Fibroblast of mammary gland (primary cell): ENCODE measurements around the gene LARGE1.

Experiments used
- DNase-seq: peaks from one replicate; pipeline ENCODE4 v3.0.0-alpha.2; 2010; ENCODE audit warnings: low read depth
- H3K4me3 ChIP-seq: 2 replicates; pipeline ENCODE4 v1.5.1; 2011; ENCODE audit warnings: low read depth, mild to moderate bottlenecking, low read length, moderate library complexity; ENCODE audit not compliant: control insufficient read depth
- TF ChIP-seq, protein P1 (sequence below): conservative IDR thresholded peaks from 2 replicates; pipeline ENCODE4 v1.5.1; 2011; ENCODE audit warnings: low read depth, low read length, inconsistent platforms; ENCODE audit not compliant: control insufficient read depth, insufficient read depth

The LARGE1 gene

DNA sequence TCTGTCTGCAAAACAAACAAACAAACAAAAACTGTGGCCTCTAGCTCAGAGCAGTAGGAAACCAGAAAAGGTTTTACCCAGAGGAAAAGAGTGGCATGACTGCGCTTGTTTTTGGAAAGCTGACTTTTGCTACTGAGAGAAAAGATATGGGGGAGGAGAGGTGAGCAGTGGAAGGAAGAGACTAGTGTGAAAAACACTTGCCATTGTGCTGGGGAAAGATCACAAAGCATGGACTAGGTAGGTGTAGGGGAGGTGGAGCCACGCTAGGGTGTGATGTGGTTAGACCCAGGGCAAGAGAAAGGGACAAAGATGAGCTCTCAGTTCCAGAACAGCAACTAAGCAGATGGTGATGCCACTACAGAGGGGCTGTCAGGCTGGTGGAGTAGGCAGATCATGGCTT is 319.2 kb downstream of the LARGE1 start:
- DNase-seq = no peak
- H3K4me3 ChIP-seq = no peak overlapping the region
- TF ChIP-seq, protein P1, sequence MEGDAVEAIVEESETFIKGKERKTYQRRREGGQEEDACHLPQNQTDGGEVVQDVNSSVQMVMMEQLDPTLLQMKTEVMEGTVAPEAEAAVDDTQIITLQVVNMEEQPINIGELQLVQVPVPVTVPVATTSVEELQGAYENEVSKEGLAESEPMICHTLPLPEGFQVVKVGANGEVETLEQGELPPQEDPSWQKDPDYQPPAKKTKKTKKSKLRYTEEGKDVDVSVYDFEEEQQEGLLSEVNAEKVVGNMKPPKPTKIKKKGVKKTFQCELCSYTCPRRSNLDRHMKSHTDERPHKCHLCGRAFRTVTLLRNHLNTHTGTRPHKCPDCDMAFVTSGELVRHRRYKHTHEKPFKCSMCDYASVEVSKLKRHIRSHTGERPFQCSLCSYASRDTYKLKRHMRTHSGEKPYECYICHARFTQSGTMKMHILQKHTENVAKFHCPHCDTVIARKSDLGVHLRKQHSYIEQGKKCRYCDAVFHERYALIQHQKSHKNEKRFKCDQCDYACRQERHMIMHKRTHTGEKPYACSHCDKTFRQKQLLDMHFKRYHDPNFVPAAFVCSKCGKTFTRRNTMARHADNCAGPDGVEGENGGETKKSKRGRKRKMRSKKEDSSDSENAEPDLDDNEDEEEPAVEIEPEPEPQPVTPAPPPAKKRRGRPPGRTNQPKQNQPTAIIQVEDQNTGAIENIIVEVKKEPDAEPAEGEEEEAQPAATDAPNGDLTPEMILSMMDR = no peak

DNA sequence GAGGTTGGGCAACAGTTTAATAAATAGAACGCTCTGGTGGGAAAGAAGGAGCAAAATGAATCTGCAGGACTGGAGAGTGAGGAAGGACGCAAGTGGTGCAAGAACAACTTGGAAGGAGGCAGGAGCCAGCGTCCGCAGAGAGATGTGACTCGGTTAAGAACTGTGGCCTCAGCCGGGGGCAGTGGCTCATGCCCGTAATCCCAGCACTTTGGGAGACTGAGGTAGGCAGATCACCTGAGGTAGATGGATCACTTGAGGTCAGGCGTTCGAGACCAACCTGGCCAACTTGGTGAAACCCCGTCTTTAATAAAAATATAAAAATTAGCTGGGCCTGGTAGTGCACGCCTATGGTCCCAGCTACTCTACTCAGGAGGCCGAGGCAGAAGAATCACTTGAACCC is 319.7 kb downstream of the LARGE1 start:
- no peak overlapping the region for H3K4me3 ChIP-seq
- TF ChIP-seq, protein P1 = no peak
- no peak for DNase-seq

DNA sequence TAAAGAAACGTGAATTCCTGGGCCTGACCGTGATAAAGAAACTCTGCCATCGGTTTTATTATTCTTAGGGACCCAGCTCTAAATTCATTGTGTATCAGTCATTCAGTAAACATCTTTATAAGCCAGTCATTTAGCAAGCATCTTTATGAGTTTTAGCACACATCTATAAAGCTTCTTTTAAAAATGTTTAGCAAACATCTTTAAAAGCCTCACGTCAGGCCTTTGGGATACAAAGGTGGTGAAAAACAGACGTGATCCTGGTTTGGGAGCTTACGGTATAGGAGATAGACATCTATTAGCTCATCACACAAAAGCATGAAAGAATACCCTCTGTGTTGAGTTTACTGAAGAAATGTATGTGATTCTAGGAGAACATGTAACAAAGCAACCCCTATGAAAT is 320.2 kb downstream of the LARGE1 start:
- TF ChIP-seq, protein P1 = no peak
- no peak for DNase-seq
- no peak overlapping the region for H3K4me3 ChIP-seq

DNA sequence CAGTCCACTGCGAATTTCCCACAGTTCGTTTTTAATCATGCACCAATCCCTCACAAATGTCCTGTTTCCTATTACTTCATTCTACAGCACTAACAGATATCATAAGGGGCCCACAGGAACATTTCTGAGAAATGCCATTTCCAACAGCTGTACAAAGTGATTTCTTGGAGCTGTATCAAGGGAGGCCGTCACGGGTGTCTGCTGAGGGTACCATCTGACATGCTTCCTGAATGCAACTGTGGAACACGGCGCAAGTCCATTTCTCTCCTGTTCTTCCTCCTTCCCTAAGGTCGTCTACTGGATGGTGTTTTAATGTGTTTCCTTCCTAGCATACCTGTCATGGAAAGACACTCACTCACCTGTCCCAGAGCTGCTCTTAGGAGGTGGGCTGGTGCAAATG is 320.7 kb downstream of the LARGE1 start:
- no peak overlapping the region for H3K4me3 ChIP-seq
- TF ChIP-seq, protein P1 = no peak
- no peak for DNase-seq

DNA sequence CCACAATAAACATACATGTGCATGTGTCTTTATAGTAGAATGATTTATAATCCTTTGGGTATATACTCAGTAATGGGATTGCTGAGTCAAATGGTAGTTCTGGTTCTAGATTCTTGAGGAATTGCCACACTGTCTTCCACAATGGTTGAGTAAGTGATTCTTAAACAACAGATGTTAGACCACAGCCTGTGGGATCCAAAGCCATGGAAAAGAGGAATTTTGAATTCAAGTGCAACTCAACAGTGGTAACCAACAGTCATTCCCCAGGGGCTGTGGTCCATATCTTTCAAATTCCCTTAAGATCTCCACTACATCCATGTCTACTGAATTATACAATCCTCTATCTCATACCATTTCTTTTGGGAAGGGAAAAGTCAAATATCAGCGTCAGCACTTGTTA is 321.5 kb downstream of the LARGE1 start:
- peak; percentile 1 for DNase-seq
- no peak overlapping the region for H3K4me3 ChIP-seq
- TF ChIP-seq, protein P1 = no peak

DNA sequence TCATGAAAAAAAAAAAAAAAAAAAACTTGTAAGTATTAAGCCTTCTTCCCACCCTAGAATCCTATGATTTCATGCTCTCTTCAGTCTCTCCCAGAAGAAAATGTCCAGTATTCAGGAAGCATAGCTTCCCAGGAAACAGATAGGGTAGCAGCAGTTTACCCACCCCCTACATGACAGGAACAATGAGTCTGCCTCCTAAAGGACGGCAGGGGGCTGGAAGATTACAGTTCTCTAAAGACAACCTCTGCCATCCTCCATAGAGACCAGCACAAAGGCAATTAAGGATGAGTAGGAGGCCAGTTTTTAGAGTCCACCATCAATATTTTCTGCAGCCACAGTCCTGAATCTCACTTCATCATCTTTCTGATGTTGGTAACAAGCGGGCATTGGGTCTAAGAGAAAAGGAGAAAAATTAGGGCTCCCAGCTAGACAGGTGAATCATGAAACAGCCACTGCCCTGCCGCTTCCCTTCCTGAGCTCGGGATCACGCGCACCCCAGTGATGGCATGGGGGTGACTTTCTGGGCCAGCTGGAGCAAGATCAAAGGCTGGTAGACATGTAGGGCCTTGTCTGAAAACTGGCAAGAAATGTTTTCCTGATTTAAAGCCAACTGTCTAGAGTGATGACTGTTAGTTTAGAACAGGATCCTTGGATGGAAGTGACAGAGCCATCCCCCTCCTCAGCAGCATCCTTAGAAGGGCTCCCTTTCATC is 322.8 kb downstream of the LARGE1 start:
- H3K4me3 ChIP-seq = no peak overlapping the region
- DNase-seq = no peak
- TF ChIP-seq, protein P1 = no peak

DNA sequence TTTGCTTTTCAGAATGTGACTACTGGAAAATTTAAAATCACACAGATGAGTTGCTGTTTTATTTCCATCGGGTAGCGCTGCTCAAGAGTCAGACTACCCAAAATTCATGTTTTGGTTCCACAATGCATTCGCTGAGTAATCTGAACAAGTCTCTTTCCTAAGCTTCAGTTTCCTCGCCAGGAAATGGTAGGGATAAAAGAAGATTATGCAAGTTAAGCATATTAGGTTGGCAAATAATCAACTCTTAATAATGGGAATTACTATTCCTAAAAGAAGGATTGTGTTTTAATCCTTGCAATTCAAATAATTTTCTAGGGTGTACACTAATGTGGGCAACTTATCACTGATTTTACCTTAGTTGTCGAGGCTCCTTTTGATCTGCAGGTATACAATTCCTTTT is 326.5 kb downstream of the LARGE1 start:
- no peak overlapping the region for H3K4me3 ChIP-seq
- no peak for DNase-seq
- TF ChIP-seq, protein P1 = no peak
